Right hindlimb (tissue), 1 donor: ENCODE measurements around the gene TUSC7.

ENCODE experiments used
- DNase-seq: peaks from one replicate; pipeline ENCODE4 v3.0.0-alpha.2; 2018

Gene TUSC7

DNA sequence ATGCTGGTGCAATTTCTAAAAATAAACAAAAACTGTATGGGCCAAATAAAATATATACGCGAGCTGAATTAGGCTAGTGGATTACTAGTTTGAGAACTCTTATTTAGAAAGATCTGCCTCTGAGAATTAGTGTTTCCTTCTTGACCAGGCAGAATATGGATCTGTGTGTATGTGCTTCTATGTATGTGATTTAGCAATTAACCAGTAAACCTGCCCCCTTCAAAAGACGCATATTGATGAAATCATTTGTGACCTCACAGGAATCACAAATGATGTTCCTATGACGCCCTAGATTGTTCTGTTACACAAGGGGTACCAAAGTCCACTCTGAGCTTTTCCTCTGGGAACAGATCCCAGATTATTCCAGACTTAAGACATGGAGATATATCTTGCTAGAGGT, at the start of gene TUSC7:
TSS of gene TUSC7 (plus strand) at position 301 of the 400 bp plus-strand sequence.
- no peak for DNase-seq

DNA sequence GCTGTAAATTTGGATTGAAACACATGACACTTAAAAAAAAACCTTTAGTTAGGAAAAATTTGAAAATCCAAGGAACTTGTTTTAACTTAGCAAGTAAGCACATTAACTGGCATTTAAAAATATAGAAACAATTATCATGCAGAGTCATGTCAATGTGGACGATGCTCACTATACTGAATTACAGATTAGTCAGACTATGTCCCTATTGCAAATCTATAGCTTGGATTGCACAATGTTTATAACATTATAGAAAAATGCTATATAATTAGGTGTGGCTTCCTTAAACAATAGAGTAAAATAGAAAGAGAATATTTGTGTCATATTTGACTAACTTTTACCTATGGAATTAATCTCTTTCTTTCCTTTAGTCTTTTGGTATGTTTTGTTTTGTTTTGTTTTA, 48.4 kb upstream of the TUSC7 start:
- DNase-seq, result no peak

GRCh38 chr3:116663161-116664110, 46.1 kb upstream of the TUSC7 start:
- no peak for DNase-seq

GRCh38 chr3:116667324-116667723, 42.3 kb upstream of the TUSC7 start:
- no peak for DNase-seq

GRCh38 chr3:116667791-116668190, 41.8 kb upstream of the TUSC7 start:
- no peak for DNase-seq

GRCh38 chr3:116669576-116669975, 40.0 kb upstream of the TUSC7 start:
- no peak for DNase-seq

GRCh38 chr3:116671151-116671550, 38.4 kb upstream of the TUSC7 start:
- DNase-seq, result no peak

DNA sequence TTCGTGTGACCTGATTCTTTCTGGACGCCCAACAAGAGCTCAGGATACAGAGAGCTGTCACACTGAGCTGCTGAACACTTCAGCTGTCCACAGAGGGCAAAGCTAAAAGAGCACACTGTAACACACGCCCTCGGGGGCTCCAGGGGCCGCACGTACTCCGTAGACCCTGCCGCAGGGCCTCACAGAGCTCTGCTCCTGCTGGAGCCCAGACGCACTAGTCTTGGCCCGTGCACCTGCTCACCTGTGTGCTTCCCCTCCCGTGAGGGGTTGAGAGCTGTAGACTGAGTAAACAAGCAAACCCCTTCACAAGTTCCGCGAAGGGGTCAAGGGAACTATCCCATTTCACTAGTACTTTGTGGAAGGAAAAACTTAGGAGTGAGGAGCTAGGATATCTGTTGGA, 30.7 kb upstream of the TUSC7 start:
- no peak for DNase-seq

DNA sequence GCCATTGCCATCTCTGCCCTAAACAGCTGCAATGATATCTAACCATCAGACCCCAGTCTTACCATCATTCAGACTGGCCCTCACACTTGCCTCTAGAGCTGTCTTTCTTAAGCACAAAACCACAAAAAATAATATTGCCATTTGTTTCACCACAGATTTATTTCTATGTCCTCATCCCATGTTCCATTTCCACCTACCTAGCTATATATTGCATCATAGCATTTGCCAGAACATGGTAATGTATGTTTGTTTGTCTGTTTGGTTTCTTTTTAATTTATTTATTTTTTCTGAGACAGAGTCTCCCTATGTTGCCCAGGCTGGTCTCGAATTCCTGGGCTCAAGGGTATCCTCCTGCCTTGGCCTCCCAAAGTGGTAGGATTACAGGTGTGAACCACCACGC, 18.5 kb upstream of the TUSC7 start:
- DNase-seq, result no peak

GRCh38 chr3:116701070-116701469, 8.5 kb upstream of the TUSC7 start:
- no peak for DNase-seq

GRCh38 chr3:116702334-116702733, 7.2 kb upstream of the TUSC7 start:
- DNase-seq, result no peak

- DNase-seq, result no peak
These were observed 2.0 kb upstream of the TUSC7 start for GRCh38 chr3:116707531-116707930.

DNA sequence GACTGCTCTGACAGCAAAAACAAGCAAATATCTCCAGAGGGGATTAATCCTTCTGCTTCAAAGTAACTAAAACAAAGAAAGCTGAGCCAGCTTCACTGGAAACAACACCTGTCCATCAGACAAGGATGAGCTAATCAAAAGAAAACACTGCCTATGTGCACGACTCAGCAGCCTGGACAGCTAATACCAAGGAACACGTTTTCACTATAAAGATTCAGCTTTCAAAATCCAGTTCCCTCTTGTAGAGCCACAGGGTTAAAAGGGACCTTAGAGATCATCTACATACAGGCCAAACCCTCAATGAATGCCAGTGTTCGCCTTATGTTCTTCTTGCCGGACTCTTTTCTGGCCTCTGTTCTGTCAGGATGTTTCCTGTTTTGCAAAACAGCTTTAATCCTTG, 6.9 kb downstream of the TUSC7 start:
- no peak for DNase-seq

DNA sequence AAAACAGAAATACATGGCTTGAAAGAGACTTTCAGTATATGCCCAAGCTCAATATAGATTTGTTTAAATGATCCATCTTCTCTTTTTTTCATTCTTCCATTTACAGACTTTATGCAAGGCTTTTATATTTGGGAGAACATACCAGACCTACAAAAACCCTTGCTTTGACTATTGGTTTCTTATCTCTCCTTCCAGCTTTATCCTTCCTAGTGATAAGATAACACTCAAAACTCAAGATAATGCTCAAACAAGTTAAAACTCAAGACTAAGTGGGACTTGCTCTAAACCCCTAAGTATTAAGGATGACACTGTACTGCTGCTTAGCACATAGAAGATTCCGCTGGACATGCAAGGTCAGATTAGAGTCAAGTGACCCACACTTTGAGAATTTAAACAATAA, 8.0 kb downstream of the TUSC7 start:
- DNase-seq, result no peak

GRCh38 chr3:116728454-116728853, 18.9 kb downstream of the TUSC7 start:
- DNase-seq, result no peak

GRCh38 chr3:116734243-116734642, 24.7 kb downstream of the TUSC7 start:
- DNase-seq, result no peak

DNA sequence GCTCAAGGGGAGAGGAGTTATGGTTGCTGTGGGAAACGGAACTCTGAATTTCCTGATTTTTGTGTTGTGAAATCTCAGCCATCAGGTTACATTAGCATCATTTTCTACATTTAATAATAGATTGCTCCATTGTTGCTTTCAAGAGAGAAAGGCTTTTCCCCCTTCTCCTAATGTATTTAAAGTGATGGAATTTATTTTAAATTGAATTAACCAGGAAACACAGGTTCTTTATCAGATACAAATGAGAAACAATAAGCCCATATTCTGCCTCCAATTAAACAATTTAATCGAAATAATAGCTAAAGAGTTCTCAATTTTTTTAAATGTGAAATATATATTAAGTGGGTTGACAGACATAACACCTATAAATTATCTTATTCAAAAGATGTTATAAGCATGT, 30.1 kb downstream of the TUSC7 start:
- DNase-seq, result no peak

DNA sequence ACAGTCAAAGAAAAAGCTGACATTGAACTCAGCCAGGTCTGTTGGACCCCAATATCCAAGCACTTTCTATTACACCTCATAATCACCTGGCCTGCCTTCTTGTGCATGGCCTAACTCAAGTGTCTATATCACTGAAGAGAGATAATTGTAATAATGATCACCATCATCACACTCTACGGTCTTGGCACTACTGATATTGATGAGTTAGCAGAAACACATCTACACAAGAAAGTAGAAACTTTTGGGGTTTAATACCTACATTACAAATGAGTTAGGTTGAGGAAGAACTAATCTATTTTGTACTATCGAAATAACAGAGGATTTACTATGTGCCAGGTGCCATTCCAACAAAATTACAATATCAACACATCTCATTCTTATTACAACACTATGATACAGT, 30.7 kb downstream of the TUSC7 start:
- DNase-seq, result no peak

DNA sequence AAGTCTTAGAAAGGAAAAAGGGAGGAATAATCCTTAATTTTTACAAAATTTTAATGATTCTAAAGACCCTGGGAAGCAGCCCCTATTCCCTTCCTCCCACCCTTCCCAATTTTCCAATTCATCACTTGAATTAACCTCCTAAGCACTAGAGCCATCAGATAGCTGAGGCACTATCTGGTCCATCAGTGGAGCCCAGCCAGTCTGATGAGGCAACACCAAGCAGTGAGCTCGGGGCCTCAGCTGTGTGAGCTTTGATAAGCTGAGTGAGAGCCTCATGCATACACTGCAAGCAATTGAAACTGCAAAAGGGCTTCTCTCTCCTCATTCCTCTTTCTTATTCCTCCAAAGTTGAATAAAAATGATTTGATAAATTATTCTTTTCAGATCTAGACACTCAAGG, 31.9 kb downstream of the TUSC7 start:
- no peak for DNase-seq

GRCh38 chr3:116743062-116743461, 33.5 kb downstream of the TUSC7 start:
- DNase-seq, result no peak

GRCh38 chr3:116749388-116749787, 39.8 kb downstream of the TUSC7 start:
- DNase-seq, result no peak

- no peak for DNase-seq
These were observed 47.7 kb downstream of the TUSC7 start for GRCh38 chr3:116757315-116757714.

DNA sequence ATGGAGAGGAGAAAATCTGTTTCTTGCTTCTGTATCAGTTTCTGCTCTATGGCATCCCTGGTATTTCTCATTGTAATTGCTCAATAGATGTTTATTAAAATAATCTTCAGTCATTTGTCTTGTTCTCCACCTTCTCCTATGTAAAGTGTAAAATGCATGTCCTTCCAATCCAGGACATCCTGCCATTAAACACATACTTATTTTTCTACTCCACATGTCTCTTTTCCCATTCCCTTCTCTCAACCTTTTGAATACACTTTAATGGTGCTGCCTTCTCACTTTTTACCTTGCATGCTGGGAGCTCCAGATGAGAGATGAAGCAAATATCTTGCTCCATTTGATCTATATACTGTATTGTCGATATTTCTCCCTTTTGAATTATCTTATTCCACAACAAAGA, 49.7 kb downstream of the TUSC7 start:
- DNase-seq, result no peak
